GM18861 (cell line): Measurements from ENCODE around the gene VPS13C.
"Not testable (repeated sequence)": the region's sequence is repeated elsewhere in the genome, so short reads cannot be mapped to it uniquely, and the experiment has no call there.

ENCODE experiments used
- ATAC-seq: cut with Tn5 transposase; IDR thresholded peaks from one replicate; pipeline ENCODE4 v1.9.1; 2021; ENCODE audit not compliant: unreplicated experiment

VPS13C gene

GRCh38 chr15:62050115-62050514, 10.1 kb downstream of the VPS13C start:
- ATAC-seq: no peak

GRCh38 chr15:62048254-62048653, 12.0 kb downstream of the VPS13C start:
- ATAC-seq: not testable (repeated sequence)

- ATAC-seq: no peak
Observed at GRCh38 chr15:62047282-62047827, 12.9 kb downstream of the VPS13C start.

- ATAC-seq: peak; percentile 76
Observed at GRCh38 chr15:62046078-62046743, 14.0 kb downstream of the VPS13C start.

- no peak for ATAC-seq
Observed at GRCh38 chr15:62035256-62035924, 24.9 kb downstream of the VPS13C start.

- ATAC-seq: no peak
Observed at GRCh38 chr15:62027916-62028315, 32.3 kb downstream of the VPS13C start.

- no peak for ATAC-seq
Observed at GRCh38 chr15:62027263-62027565, 33.0 kb downstream of the VPS13C start.

DNA sequence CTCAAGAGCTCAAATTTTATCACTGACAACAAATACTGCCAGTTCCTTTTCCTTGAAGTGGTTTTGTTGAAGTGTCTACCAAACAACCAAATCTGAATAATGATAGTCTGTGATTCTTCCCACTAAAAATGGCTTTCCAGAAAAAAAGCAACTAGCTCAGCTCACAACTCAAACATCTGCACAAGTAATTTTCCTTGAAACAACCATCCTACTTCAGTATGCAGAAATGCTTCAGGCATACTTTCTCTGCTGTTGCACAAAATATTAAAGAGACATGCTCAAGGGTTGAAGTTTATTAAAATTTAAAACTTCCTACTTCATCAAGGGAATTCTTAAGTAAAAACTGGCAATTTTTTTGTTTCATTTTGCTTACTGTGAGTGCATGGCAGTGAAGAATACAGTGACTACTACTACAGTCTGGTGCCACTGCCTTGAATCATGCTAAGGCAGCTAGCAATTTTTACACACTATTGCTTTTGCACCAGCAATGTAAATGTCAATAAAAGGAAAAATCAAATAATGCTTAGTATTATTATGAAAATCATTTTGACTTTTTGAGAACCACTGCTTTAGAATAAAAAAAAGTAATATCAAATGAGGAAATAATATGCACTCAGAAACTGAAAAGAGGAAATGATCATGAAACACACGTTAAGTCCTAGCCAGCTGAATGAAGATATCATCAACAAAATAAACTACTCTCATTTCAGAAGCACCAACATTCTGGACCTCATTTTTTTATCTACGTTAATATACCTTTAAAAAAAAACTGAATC, 33.6 kb downstream of the VPS13C start:
- ATAC-seq: no peak

GRCh38 chr15:62021991-62022600, 38.2 kb downstream of the VPS13C start:
- ATAC-seq: no peak

- no peak for ATAC-seq
Observed at GRCh38 chr15:62020576-62021160, 39.6 kb downstream of the VPS13C start.

DNA sequence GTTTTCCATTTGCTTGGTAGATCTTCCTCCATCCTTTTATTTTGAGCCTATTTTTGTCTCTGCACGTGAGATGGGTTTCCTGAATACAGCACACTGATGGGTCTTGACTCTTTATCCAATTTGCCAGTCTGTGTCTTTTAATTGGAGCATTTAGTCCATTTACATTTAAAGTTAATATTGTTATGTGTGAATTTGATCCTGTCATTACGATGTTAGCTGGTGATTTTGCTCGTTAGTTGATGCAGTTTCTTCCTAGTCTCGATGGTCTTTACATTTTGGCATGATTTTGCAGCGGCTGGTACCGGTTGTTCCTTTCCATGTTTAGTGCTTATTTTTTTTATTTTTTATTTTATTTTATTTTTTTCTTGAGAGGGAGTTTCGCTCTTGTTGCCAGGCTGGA, 54.9 kb downstream of the VPS13C start:
- not testable (repeated sequence) for ATAC-seq

- no peak for ATAC-seq
Observed at GRCh38 chr15:61997786-61998185, 62.5 kb downstream of the VPS13C start.

GRCh38 chr15:61996056-61996635, 64.1 kb downstream of the VPS13C start:
- no peak for ATAC-seq

GRCh38 chr15:61994216-61994615, 66.0 kb downstream of the VPS13C start:
- no peak for ATAC-seq

GRCh38 chr15:61992518-61992917, 67.7 kb downstream of the VPS13C start:
- no peak for ATAC-seq

DNA sequence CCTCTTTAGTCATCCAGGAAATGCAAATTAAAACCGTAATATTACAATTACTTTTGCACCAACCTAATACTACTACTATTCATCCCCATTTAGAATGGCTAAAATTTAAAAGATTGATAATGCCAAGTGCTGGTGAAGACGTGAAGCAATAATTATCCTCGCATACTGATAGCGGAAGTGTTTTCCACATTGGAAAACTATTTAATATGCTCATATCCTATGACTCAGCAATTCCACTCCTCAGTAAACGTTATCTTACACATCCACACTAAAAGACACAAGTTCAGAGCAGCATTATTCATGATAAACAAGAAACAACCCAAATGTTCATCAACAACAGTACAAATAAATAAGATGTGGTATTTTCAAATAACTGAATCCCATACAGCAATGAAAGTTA, 70.6 kb downstream of the VPS13C start:
- no peak for ATAC-seq

DNA sequence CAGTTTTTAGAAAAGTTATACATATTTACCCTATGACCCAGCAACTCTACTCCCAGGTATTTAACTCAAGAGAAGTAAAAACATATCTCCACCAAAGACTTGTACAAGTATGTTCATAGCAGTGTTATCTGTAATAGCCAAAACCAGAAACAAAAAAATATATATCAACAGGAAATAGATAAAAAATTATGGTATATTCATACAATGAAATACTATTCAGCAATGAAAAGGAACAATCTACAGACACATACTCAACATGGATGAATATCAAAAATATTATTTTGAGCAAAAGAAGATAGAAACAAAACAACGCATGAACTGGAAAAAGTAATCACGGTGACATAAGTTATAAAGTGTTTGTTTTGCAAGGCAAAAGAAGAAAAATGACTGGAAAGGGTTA, 72.4 kb downstream of the VPS13C start:
- no peak for ATAC-seq

- no peak for ATAC-seq
Observed at GRCh38 chr15:61983081-61983480, 77.2 kb downstream of the VPS13C start.

DNA sequence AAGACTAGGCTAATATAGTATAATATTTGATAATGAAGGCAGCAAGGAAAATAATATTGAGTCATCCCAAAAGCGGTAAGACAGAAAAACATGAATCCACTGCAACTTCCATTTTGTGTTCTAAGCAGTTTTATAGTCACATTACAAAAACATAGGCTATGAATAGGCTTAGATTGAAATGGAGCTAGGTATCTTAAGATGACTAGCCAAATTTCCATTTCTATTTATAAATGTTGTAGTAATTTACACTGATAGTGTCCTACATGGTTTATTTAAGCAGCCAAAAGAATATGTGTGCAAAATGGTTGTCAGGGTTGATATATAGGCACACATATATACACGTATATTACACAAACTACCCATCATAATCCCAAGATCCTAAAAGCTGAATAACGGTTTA, 82.0 kb downstream of the VPS13C start:
- no peak for ATAC-seq

- no peak for ATAC-seq
Observed at GRCh38 chr15:61974759-61975158, 85.5 kb downstream of the VPS13C start.

DNA sequence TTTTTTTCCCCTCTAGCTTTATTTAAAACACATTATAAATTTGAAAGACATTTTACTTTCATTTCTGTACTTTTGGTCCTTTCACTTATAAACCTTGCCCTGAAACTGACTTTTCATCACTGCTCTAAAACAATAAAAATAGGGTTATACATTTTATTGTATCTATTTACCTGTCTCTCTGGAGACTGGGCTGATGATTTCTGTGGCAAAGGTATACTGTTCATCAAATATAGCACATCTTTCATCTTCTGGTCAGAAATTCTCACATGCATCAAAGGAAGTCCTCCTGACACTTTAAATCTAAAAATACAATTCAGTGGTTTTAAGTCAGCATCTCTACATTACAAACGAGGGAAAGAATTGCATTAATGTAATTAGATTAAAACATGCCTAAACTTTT, 86.1 kb downstream of the VPS13C start:
- ATAC-seq: no peak
